Stimulated activated CD8-positive, alpha-beta memory T cell treated with anti-CD3 and anti-CD28 coated beads, Interleukin-12 subunit alpha, Interleukin-12 subunit beta, amount 100 ng/mL, for 4 hours (primary cell): ENCODE measurements around the gene LHX4.

ENCODE experiments used
- DNase-seq: peaks from one replicate; pipeline ENCODE4 v3.0.0-alpha.2; 2020; ENCODE audit warnings: low read depth

Gene LHX4

DNA sequence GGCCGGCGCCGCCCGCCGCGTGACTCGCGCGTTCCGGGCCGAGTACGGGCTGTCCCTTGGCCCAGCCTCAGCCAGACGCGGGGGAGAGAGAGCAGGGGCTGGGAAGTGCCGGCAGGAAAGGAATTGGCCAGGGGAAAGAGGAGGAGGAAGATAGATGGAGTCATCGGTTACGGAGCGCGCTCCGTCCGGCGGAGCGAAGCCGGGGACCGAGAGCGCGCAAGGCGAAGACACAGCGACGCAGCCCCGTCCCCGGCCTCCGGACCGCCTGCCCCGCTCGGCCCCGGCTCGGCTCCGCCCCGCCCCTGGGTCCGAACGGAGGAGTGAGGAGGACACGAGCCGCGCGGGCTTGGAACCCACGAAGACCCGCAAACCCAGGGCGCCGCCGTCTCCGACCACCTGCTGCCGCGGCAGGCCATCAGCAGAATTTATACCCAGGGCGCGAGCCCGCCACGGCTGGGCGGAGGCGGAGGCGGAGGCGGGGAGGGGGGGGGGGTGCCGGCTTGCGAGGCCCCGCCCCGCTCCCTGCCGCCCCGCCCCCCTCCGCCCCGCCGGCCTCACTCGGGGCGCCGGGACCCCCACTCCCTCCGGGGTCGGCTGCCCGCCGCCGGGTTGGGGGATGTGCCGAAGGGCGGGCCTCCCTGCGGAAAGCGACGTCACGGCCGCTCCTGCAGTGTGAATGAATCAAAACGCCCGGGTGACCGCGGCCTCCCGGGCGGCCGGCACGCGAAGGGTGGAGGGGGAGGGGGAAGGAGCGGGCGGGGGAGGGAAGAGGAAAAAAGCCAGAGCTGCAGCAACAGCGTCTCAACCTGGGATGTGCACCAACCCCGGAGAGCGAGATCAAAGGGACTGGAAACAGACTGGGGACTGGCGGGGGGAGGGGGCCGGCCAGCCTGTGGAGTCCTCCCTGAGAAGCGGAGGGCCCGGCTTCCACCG, at the start of gene LHX4:
LHX4 (plus strand) TSS at position 782 of the 933 bp plus-strand sequence. CDS start 266 bp downstream, outside the sequence.
- no peak for DNase-seq

DNA sequence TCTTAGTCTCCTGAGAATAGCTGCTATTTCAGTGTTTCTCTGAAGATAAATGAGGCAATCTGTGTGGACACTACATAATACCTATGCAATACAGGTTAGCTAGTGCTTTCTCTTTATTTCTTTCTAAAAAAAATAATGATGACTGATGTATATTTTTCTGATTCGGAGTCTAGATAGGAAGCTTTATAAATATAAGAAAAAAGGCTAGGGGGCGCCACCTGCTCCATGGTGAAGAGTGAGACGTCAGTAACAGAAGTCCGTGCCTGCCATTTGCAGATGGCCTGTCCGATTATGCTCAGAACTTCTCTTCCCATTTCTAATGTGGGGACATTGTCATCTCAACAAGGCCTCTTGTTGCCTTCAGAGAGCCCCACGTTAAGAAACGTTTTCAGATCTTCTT, 49.0 kb upstream of the LHX4 start:
- DNase-seq: no peak

DNA sequence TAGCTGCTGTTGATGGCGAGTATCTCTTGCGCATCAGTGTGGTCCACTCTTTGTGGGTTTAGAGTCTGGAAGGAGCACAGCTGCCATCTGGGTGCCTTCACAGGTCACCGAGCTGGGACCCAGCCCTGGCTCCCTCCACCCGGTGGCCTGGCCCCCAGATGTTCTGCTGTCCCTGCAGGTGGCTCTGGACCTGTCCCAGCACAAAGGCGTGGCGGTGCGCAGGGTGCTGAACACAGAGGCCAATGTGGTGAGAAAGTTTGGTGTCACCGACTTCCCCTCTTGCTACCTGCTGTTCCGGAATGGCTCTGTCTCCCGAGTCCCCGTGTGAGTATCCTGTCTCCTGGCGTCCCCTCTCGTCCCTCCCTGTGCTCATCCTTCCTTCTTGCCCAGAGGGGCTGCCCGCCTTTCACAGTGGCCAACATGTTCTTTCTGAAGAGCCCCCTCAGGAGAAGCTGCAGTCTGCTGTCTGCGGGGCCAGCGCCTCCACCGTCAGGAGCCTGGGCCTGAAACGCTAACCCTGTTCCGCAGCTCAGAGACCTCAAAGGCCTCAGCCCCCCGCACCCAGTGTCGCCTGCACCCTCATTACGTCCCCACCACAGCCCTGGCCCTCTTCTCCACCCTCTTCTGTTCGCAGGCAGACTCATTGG, 47.9 kb upstream of the LHX4 start:
- no peak for DNase-seq

DNA sequence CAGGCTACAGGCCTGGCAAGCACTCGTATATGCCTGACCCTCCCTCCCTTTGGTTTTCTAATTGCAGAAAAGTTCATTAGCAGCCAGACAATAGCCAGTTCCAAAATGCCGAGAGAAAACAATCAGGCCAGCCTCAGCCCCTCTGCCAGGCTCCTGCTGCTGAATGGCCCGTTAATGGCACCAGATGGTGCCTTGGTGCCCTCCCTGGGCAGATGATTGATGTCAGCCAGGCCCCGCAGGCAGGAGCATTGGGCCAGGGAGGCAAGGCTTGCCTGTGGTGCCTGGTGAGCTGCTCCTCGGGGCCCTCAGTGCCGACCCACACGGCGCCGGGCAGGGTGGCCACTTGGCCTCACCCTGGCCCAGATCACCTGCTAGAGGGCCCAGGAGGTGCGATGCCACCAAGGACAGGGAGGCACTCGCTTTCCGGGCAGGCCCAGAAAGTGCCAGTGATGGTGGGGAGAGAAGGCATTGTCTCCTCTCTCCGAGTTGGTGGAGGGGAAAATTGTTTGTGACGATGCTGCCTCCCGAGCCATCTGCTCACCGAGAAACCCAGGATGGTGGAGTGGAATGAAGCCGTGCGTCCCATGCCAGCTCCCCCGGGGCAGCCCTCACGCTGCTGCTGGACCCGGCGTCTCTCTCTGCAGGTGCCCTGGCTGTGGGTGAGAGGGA, 47.3 kb upstream of the LHX4 start:
- no peak for DNase-seq

DNA sequence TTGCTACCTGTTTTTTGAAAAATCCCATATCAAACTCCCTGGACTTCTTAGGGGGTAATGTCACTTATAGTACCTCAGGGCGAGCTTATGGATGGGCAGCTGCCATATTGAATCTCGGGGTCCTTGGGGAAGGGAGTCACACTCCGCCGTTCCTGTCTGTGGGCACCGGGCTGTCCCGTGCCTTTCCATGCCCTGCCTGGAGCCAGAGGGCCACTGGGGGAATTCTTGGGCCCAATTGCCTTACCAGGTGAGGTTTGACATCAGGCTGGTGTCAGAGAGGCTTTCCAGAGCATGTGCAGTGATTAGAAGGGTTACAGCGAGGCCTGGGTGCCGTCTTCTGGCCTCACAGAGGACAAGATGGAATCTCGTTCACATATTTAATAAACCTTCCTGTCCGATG, 46.6 kb upstream of the LHX4 start:
- DNase-seq: no peak

DNA sequence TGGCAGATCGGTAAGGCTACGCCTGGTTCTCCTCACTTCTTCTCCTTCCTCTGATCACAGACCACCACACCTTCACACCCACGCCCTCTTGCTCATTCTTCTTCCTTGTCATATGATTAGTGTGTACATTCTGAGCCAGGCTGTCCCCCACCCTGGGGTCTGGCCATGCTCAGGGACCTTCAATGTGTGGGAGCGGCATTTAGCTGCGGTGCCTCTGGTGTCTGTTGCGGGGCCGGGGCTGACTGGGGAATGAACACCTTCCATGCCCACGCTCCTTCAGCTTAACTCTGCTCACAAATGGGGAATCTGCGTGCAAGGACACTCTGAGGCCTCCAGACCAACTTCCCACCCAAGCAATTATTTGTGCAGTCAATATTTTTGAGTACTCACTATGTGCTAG, 46.0 kb upstream of the LHX4 start:
- DNase-seq: no peak

DNA sequence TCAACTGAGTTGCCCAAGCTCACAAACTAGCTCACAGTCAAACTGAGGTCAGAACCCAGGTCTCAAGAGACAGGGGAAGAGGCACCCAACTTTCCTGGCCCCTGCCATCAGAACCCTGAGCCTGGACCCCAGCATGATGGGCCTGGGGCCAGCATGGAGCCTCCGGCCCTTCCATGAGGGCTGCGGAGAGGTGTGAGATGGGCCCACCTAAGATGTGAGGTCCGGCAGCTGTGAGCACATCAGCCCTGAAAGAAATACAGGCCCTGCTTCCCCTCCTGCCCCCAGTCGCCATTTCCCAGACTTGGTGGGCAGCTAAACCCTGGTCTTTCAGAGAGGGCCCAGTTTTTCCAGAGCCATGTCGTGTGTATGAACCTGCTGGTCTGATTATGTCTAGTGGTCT, 44.8 kb upstream of the LHX4 start:
- DNase-seq: no peak

DNA sequence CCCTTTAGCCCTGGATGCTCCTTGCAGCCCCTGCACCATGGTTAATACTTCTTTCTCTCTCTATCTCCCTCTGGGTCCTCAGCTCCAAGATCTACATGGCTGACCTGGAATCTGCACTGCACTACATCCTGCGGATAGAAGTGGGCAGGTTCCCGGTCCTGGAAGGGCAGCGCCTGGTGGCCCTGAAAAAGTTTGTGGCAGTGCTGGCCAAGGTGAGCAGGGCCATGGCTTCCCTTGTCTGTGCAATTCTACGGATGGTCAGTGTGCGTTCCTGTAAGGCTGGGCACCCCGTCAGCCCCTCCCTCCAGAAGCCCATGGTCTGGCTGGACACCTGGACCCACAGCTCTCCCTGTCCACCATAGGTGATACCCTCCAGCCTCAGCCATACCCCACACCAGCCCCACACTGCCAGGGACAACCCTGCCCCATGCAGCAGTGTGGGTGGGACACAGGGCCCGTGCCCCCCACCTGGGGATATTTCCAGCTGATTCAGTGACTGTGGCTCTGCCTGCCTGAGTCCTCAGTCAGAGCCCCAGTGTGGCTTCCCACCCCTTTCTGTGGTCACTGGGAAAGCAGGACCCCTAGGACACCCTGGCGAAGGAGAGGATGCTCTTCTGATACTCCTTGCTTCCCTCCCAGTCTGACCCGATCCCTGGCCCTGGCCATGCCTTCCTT, 44.0 kb upstream of the LHX4 start:
- no peak for DNase-seq

DNA sequence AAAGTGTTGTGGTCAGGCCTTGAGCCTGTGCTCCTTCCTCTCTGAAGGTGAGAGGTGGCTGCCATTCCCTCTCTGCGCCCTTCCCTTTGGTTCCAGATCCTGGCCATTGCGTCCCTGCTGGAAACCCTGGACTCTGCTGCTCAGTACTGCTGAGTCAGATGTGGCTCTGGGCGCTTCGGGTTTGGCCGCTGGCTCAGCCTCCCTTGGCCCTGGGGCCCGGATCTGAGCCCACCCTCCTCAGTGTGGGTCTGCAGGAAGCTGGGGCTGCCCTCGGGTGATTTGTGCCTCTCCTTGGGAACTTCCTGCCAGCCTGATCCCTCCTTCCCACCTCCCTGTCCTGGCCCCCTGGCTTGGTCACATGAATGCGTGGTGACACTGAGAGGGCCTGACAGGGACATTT, 43.2 kb upstream of the LHX4 start:
- no peak for DNase-seq

DNA sequence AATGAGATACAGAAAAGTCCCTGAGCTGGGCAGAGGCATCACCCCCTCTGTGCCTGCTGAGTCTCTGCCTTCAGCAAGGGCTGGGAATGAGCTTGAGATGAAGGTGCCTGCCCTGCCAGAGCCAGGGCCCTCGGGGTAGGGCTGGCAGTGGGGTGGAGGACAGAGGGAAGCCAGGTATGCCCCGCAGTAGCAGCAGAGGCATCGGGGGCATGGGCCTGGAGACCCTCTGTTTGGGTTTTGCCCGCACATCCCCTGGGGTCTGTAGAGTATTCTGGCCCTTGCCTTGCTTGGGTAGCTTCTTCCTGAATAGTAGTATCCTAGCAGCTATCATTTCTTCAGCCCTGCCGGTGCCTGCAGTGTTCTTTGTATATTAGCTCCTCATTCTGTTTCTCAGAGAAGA, 42.4 kb upstream of the LHX4 start:
- DNase-seq: no peak

DNA sequence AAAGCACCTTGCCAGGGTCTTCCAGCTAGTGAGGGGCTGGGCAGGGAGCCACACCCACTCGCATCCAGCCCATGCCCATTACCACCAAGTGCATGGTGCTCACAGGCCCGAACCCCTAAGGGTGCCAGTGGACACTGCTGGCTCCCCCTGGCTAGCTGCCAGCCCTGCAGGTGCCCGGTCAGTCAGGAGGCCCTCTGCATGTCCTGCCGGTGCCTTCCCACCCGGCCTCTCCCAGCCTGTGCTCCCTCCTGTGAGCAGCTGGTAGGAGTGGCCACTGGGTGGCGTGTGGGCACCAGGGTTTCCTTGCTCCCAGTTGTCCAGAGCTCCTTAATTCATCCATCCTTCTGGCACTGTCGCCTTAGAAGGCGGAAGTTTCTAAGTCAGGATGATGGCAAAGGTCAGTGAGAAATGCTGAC, 42.0 kb upstream of the LHX4 start:
- DNase-seq: no peak

DNA sequence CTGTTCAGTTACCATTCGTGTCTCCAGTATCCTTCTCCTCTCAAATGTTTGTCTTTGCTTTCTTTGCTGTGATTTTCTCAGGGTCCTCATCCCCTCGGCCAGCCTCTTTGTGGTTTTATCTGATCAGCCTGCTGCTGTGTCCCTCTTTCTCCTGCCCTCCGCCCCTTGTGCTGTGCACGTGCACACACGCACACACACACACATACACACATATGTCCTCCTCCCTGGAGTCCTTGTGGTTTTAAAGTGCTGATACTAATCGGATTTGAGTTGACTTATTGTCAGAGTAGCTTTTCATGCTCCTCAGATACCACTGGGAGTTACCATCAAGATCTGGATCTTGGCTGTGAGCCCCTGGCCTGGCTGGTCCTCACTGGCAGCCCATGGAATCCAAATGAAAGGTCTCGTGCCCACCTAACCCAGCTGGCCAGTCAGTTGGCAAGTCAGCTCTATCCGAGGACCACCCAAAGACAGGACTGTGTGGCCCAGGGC, 41.3 kb upstream of the LHX4 start:
- no peak for DNase-seq

DNA sequence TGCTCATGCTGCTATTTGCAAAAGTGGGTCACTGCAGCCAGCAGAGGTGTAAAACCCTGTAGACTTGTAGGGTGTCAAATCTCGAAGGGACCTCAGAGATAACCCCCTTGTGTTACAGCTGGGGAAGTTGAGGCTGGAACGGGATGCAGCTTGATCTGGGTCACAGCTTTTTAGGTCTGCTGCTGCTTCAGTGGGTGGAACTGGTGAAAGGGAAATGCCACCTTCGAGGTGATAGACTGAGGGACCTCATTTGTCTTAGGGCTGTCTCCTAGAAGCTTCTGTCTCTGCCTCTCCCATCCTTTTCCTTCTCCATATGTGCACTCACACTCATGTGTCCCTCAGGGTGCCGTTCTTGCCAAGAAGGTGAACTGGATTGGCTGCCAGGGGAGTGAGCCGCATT, 40.0 kb upstream of the LHX4 start:
- no peak for DNase-seq

DNA sequence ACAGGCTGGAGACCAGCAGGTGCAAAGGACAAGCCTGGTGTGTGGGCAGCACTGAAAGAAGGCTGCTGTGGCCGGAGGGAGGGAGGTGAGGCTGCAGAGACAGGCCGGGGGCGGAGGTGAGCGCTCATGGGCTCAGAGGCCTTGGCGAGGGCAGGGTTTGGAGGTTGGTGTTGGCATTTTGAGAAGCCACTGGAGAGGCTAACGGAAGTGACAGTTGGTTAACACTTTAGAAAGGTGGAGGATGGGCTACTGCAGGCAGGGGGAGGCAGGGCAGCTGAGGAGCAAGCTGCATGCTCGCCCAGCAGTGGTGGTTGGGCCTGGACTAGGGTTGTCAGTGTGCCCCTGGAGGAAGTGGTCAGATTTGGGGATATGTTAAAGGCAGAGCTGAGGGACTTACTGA, 37.9 kb upstream of the LHX4 start:
- no peak for DNase-seq

DNA sequence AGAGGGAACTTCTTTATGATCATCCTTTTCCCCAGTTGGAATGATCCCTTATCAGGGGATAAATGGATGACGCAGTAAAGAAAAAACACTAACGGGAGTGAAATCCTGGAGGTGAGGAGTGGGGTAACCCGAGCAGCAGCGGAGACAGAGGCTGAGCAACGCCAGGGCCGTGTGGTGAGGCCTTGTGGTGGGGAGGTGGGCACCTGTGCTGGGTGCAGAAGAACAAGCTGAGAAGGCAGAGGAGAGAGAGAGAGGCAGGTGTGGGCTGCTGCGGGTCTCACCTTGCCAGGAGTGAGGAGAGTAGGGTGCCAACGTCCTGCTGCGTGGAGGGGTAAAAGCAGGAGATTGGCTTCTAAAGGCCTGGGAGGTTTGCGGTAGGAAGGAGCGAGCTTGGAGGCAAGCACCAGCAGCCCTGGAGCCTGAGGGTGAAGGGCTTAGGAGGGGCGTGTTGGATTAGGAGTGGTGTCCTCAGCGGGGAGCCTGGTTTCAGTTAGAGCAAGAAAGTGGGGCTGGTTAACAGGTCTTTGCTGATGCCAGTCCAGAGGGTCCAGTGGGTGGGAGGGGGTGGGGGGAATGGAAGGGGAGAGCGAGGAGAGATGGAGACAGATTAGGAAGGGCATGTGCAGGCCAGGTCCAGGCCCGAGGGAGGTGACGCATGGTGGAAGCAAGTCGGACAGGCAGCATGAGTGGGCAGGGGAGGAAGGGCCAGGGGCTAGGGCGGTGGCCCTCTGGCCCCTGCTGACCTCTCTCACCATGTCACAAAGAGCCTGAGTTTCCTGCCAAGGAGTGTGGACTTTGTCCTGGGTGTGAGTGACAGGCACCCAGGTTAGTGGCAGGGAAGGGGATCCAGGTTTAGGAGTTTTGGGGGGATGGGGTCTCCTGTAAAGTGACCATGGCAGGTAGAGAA, 36.7 kb upstream of the LHX4 start:
- no peak for DNase-seq

DNA sequence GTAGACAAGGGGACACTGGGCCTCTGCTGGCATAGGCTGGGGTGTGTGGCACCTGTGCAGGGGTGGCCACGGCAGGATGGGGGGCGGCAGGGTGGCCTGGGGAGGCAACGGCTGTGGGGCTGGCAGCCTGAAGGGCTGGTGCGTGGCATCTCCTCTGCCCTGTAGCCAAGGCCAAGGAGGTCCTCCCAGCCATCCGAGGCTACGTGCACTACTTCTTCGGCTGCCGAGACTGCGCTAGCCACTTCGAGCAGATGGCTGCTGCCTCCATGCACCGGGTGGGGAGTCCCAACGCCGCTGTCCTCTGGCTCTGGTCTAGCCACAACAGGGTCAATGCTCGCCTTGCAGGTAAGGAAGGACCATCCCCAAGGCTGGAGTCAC, 36.0 kb upstream of the LHX4 start:
- no peak for DNase-seq

DNA sequence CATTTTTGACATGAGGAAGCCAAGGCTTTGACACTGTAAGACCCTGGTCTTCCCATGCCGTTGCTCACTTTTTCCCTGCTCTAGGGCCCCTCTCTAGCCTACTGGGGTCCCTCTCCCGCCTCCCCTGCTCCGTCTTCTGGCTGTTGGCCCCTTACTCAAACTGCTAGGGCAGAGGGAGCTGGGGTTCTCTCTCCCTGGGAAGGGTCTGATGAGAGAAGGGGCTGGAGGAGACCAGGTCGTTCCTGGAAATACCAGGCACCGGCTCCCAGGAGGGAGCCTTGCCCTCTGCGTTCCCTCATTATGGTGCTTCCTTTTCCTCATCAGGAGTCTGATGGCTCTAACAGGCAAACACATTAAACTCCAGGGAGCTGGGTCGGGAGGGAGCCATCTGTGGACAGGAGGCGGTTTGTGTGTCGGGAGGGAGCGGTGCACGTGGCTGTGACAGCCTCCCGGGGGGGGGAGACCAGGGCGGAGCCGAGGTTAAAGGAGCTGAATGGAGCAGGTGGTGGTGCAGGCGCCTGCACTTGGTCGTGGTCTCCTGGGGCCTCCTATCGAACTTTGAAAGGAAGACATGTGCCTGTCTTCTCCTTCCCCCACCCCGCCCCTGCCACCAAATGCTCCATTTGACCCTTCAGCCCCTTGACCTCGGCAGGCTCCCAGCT, 35.4 kb upstream of the LHX4 start:
- no peak for DNase-seq

DNA sequence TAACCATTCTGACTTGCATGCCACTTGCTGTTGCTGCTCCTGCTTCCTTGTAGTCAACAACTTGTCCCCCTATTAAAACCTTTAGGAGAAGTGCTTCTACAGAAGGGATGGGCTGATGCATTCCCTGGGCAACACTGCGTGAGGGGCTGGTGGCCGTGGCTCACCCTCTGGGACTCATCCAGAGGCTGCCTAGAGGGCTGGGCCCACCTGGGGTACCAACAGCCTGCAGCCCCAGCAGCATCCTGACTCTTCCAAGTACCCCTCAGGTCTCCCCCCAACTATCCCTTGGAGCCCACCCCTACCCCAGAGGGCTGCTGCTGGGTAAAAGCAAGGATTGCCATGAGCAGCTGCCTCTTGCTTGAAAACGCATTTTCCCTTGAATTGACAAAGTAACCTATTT, 34.7 kb upstream of the LHX4 start:
- DNase-seq: no peak

DNA sequence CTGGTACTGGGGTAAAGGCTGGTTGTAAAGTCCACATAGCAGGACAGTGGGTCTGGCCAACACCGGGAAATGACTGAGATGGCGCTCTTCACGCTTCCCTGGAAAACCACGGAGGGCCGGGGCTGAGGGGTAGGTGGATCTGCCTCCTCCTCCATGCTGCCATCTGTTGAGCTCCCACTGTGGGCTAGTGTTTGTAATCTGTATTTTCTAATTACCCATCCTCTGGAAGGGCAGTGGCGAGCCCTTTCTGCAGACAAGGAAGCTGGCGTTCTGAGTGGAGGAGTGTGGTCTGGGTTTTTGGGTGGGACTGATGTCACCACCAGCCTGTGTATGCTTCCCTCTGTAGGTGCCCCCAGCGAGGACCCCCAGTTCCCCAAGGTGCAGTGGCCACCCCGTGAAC, 34.1 kb upstream of the LHX4 start:
- no peak for DNase-seq

DNA sequence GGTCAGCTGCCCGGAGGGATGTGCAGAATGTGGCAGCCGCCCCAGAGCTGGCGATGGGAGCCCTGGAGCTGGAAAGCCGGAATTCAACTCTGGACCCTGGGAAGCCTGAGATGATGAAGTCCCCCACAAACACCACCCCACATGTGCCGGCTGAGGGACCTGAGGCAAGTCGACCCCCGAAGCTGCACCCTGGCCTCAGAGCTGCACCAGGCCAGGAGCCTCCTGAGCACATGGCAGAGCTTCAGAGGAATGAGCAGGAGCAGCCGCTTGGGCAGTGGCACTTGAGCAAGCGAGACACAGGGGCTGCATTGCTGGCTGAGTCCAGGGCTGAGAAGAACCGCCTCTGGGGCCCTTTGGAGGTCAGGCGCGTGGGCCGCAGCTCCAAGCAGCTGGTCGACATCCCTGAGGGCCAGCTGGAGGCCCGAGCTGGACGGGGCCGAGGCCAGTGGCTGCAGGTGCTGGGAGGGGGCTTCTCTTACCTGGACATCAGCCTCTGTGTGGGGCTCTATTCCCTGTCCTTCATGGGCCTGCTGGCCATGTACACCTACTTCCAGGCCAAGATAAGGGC, 33.5 kb upstream of the LHX4 start:
- no peak for DNase-seq
